ENCODE results near the gene LRIT1.

Gene LRIT1

GRCh38 chr10:84254552-84255478, 13.5 kb upstream of the LRIT1 start:
- no peak for DNase-seq

GRCh38 chr10:84248794-84249193, 7.4 kb upstream of the LRIT1 start:
- no peak for DNase-seq

DNA sequence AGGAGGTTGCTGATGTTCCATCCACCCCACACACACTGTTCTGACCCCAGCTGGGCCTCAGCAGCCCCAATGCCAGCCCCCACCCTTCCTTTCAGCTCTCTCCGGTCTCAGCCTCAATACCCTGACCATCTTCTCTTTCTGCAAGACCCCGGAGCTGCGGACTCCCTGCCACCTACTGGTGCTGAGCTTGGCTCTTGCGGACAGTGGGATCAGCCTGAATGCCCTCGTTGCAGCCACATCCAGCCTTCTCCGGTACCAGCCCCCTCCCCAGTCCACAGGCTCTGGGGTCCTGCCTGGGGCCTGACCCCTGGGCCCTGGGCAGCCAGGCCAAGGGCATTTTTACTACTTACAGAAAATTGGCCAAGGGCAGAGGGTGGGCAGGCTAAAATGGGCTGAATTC, 6.2 kb upstream of the LRIT1 start:
- no peak for DNase-seq

DNA sequence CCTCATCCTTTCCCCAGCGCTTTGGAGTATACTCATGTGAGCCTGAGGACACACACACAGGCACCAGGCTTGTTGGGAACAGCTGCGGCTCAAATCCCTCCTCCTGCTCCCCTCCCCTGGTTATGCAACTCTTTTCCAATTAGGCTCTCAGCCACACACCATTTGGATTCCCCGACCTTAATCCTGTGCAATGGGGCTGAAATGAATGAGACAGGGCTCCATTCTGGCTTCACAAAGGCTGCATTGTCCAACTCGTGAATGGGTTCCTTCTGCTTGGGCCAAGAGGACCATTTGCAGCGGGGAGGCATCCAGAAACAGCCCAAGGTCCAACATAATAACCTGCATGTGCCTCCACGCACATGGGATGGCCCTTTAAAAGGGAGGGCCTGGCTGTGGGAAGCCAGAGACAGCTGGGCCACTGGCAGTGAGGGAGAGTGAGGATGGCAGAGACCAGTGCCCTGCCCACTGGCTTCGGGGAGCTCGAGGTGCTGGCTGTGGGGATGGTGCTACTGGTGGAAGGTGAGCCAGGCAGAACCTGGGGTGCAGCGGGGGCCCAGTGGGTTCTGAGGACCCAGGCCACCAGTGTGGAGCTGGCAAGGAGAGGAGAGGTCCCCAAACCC, 3.4 kb upstream of the LRIT1 start, which contains the start of gene RGR:
Gene RGR, plus strand, starts transcription at position 403 of the 620 bp plus-strand sequence. Its CDS starts 38 bp downstream, at position 441.
- DNase-seq, result no peak

- no peak for DNase-seq
These were observed 2.4 kb upstream of the LRIT1 start for GRCh38 chr10:84243759-84244158.

DNA sequence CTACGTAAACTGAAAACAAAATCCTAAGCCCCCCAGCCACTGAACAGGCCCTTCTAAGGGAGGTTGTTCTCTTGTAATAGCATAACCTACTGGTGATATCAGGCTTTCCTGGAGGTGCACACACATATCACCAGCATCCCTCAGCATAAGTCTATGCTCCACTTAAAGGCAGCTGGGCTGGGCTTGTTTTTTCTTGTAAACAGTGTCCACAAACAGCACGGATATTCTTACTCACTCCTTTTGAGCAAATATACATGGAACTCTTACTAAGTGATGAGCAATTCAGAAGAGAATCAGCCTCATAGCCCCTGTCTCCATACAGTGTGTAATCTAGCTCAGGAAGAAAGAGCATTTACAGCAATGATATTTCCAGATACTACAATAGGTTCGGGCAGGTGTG, 2.4 kb downstream of the LRIT1 start:
- DNase-seq, result no peak

DNA sequence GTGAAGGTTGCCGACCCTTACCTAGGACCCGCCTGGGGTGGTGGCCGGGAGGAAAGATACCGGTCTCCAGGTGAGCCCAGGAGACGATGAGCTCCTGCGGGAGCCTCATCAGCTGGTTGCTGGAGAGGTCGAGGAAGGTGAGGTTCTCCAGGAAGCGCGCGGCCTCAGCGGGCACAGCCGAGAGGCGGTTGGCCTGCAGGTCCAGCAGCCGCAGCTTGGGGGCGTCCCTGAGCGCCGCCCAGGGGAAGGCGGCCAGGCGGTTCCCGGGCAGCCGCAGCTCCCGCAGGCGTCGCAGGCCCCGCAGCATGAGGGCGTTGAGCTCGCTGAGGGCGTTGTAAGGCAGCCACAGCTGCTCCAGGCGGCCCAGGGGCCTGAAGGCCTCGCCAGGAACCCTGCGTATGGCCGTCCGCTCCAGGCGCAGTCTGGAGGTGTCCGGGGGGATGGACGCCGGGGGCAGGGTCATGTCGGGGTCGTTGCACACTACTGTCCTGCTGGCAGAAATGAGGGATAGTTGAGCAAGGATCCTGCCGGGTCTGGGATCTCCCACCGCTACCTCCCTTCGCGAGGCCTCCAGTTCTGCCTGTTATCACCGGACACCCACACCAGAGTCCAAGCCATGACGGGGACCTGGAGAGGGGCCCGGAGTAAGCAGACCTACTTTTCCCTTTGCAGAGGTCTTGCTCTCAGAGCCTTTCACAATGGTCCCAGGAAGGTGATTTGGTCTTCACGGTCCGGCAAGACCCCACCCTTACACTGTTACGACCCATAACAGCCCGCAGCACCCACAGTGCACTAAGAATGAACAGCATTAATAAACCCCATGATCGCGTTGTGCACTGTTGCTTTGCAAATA, 3.9 kb downstream of the LRIT1 start:
- no peak for DNase-seq

DNA sequence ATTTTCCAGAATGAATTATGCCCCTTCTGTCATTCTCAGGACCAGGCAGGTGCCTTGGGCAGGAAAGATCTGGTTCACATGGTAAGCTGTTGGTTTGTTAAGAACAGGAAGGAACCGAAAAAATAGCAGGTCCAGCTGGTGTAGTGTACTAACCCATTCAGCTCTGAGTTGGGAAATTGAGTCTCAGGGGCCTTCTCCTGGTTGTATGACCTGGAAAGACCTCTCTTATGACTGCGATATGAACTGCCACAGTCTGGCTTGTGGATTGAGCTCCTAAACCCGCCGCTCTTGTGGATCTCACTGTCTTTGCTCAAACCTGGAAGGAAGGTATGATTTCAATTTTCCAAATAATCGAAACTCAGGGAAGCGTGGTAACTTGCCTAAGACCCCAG, 4.5 kb downstream of the LRIT1 start:
- DNase-seq, result no peak

GRCh38 chr10:84235096-84235495, 6.2 kb downstream of the LRIT1 start:
- DNase-seq, result no peak

- no peak for DNase-seq
These were observed 6.9 kb downstream of the LRIT1 start for GRCh38 chr10:84234479-84234878.

DNA sequence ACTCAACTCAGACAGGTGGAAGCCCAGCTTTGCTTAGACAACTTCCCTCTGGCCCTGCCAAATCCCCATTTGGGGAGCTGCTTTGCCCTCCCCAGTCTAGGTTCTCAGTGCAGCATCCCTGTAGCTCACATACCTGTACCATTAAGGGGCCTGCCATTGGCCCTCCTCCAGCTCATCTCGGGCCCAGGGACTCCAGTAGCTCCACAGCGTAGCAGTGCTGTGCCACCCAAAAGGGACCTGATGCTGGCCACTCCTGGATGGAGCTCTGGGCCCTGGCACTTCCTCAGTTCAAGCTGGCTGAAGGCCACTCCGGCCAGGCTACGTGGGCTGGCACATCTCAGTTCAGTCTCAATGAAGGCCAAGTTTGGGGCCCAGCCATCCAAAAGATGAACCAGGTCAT, 7.4 kb downstream of the LRIT1 start:
- no peak for DNase-seq

GRCh38 chr10:84232376-84232775, 9.0 kb downstream of the LRIT1 start:
- DNase-seq, result no peak

GRCh38 chr10:84230359-84230758, 11.0 kb downstream of the LRIT1 start:
- no peak for DNase-seq

DNA sequence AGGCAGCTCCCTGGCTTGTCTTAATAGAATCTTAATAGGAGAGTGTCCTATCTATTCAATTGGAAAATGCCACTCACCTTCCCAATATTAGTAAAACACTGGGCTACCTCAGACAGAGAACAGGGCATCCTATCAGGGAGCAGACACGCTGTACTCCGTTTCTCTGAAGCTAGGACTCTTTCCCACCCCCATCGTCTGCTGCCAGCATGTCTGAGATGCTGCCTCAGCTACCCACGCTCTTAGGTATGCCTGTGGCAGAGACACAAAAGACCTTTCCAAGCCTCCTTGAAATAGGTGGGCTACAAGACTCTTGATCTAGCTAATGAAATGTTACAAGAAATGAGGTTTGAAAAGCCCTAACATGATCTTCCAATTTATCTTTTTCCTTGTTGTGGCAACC, 13.5 kb downstream of the LRIT1 start:
- DNase-seq, result no peak

GRCh38 chr10:84226616-84227015, 14.7 kb downstream of the LRIT1 start:
- no peak for DNase-seq

DNA sequence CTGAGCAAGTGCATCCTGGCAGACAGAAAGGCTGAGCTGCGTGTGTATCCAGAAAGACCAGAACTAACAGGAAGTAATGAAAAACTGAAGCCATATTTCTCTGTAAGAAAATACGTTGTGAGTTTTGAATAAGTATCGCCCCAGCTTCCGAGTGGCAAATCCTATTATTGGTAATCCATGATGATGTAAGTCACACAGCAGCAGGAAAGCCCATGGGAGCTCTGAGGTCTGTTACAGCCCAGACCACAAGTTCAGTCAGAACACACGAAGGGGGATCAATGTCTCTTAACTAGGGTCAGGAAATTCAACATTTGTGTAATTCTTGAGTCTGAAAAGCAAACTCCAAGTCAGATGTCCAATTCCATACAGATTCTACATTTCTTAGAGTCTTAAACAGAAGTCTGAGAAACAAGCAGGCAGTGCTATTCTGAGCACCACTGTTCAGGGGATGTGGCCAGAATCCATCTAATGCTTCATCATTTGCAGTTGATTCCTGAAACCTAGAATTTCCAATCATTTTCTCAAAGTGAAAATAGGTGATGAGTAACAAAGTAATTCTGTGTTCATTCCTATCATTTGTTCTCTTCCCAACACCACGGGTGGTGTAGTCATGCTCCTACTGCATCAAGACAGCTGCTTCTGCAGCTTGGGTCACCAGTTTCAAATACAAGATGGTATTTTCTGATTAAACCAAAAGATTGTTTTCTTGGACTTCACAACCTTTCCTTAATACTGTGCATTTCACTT, 15.7 kb downstream of the LRIT1 start, which contains the start of gene LRIT2:
Gene LRIT2, minus strand, starts transcription at position 118 of the 747 bp plus-strand sequence. Its CDS starts 24 bp downstream, at position 94.
- DNase-seq, result no peak

- DNase-seq, result no peak
These were observed 16.8 kb downstream of the LRIT1 start for GRCh38 chr10:84224411-84225028.

- DNase-seq, result no peak
These were observed 19.4 kb downstream of the LRIT1 start for GRCh38 chr10:84221916-84222315.

DNA sequence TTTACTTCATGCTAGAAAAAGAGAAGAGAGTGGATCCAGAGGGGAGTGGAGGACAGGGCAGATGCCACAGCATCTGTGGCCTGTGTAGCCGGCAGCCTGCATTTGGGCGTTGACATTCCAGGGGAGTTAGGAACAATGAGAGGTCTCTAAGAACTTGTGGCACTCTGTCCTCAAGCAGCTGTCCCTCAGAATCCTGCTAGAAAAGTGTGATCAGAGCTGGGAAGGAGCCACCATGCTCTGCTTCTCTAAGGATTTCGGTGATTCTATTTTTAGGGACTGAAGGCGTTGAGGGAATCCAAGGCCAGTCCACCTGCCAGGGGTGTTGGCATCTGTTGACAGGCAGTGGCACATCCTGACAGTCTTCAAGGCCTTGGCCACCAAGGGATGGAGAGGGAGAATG, 23.6 kb downstream of the LRIT1 start:
- no peak for DNase-seq

DNA sequence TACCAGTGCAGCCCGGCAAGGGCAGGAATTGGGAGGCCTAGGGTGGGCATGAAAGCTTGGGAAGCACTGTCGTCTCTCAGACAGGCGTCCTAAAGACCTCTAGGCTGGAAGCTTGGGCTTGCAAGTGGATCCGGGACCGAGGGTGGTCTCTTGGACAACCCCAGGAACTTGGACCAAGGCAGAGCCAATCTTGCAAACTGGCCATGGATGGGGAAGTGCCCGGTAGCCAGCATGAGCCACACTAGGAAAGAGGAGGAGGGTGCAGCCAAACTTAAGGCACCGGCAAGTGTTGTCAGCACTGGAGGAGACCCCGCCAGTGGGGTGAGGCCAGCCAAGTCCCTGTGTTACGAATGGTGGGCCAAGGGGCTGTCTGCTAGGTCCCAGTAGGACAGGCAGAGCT, 24.5 kb downstream of the LRIT1 start:
- no peak for DNase-seq

DNA sequence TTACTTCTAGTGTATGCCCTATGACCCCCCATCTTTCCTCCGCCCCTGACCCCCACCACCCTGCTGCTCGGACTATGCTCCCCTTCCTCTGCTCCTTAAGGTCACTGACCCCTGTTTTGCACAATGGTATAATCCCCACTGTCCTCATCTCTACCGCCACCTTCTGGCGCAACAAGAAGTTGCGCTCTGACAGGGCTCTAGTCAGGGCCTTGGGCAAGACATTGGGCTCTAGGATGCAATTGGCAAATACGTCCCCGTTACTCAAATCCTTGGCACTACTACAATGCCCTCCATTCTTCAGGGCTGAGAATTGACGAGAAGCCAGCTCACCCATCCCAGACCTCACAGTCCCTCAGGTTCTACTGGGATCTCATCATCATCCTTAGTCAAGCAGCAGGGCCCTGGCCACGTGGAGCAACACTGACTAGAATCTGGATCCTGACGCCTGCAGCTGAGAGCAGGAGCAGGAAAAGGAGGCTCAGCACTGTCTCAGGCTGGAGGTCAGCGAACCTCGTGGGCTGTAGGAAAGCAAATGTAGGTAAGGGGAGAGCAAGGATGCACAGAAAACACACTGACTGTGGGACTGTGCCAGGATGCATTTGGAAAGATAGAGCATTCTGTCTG, 26.6 kb downstream of the LRIT1 start:
- DNase-seq, result no peak
